Suprapubic skin (tissue), 4 donors: ENCODE results near the gene DYRK2.

ENCODE experiments used
- POLR2A ChIP-seq, 2 donors: fragments of 450-650 bp; IDR thresholded peaks; one replicate each; pipeline ENCODE4 v1.6.1; 2017; ENCODE audit warnings: antibody characterized with exemption in 2 of 2, mild to moderate bottlenecking in 2 of 2, moderate library complexity in 2 of 2
- POLR2AphosphoS5 ChIP-seq, 3 donors: sonication (generic); formaldehyde crosslinking; IDR thresholded peaks; one replicate each; pipeline ENCODE4 v1.6.1; 2017; ENCODE audit warnings: antibody characterized with exemption in 3 of 3
- TF ChIP-seq, protein P1 (sequence below), 2 donors: fragments of 200-600 bp in 1 of 2; fragments of 450-650 bp in 1 of 2; sonication (generic) in 1 of 2; IDR thresholded peaks; one replicate each; pipeline ENCODE4 v1.5.1; 2016 to 2019; ENCODE audit warnings: antibody characterized with exemption in 2 of 2, mild to moderate bottlenecking in 1 of 2, moderate library complexity in 1 of 2

- TF ChIP-seq POLR2A (IDR thresholded peaks at IDR 0.05) (no peak), POLR2AphosphoS5 (IDR thresholded peaks at IDR 0.05) (no peak)
- TF ChIP-seq, protein P1, sequence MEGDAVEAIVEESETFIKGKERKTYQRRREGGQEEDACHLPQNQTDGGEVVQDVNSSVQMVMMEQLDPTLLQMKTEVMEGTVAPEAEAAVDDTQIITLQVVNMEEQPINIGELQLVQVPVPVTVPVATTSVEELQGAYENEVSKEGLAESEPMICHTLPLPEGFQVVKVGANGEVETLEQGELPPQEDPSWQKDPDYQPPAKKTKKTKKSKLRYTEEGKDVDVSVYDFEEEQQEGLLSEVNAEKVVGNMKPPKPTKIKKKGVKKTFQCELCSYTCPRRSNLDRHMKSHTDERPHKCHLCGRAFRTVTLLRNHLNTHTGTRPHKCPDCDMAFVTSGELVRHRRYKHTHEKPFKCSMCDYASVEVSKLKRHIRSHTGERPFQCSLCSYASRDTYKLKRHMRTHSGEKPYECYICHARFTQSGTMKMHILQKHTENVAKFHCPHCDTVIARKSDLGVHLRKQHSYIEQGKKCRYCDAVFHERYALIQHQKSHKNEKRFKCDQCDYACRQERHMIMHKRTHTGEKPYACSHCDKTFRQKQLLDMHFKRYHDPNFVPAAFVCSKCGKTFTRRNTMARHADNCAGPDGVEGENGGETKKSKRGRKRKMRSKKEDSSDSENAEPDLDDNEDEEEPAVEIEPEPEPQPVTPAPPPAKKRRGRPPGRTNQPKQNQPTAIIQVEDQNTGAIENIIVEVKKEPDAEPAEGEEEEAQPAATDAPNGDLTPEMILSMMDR (IDR thresholded peaks at IDR 0.05): no peak
Observed at GRCh38 chr12:67694306-67694900, 45.9 kb downstream of the DYRK2 start.
